ENCODE results near the gene GREB1.

GREB1 gene

DNA sequence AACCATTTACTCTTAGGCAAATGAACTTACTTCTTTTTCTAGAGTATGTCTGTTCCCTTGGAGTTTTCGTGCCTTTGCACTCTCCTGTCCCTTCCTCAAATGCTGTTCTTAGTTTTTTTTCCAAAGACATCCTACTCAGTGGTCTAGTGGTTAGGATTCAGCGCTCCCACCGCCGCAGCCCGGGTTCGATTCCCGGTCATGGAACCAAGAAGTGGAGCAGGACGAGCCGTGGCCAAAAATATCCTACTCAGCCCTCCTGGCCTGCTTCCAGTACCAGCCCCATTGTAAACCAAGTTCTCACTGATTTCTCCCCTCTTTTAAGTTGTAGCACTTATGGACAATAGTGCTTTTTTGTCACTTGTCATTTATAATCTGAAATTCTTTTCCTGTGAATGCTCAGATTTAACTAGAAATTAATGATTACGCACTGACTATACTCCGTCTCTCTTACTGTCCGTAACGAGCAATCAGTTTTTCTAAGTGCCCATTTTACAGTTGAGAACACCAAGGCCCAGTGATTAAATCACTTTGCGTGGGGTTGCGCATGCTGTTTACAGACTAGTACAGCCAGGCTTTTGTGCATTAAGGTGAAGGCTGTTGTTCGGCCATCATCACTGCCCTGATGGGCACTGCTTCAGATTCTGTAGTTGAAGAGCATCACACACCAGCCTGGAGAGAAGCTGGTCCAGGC lies 17.9 kb downstream of the GREB1 start:
- DNase-seq (ENCODE audit: insufficient read length, low spot score) (no peak), FAIRE-seq (no peak)
- TF ChIP-seq POLR2A (IDR thresholded peaks at IDR 0.05; ENCODE audit: low read depth, low read length): no peak

DNA sequence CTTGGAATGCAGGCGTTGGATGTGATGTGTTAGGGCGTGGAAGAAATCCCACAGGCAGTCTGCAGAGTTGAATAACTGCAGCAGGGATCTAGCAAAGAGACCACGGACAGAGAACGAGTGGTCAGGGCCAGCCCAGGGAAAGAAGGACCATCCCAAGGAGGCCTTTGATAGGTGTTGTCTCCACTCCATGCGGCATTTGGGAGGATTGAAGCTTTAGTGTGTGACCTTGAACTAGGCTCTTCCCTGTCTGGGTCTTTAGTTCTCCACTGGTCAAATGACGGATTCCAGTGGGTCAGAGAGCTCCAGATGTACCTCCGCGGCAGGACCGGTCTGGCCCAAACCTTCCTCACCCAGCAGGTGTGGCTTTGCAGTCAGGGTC lies 18.4 kb downstream of the GREB1 start:
- no peak for TF ChIP-seq POLR2A (IDR thresholded peaks at IDR 0.05; ENCODE audit: low read depth, low read length)
- no peak for DNase-seq (ENCODE audit: insufficient read length, low spot score)
- no peak for FAIRE-seq

DNA sequence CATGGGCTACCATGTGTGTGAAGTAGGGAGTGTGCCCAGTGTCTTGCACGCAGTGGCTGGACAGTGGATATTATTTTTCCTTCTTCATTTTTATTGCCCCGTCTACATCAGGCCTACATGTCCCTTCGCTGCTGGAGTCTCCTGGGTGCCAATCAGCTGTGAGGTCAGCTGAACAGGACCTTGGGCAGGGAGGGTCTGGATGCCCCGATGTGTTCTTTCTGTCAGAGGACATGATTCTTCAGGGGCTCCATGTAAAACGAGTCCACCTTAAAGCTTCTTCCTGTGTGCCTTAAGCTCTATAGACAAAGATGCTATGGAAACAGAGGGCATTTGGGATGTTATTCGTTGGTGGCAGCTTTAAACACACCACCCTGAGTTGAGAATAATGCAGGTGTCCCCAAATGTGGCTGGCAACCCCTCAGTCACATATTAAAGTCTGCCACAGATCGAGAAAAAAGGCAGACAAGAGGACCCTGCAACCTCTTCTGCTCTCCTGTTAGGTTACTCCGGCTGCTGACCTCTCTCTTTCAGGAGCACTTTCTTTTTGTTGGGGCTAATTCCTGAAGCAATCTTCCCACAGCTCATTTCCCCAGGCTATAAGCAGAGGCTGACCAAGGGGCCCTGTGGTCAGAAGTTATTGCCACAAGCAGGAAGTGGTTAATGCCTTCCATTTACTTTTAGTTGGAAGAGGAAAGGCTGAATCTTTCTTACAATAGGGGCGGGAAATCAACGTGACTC lies 20.0 kb downstream of the GREB1 start:
- no peak for TF ChIP-seq POLR2A (IDR thresholded peaks at IDR 0.05; ENCODE audit: low read depth, low read length)

DNA sequence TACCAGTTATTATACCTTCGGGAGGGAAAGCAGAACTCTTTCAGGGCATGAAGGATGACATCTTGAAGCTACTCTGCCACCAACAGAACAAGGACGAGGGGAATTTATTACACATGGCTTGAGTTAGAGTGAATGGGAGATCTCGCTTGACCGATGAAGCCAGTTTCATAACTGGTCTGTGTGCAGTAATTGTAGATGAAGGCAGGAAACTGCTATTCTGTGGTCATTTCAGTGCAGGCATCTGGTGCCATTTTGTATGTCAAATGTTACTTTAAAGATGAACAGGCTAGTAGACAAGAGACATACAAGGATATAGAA lies 20.5 kb downstream of the GREB1 start:
- FAIRE-seq (no peak), DNase-seq (ENCODE audit: insufficient read length, low spot score) (no peak)
- TF ChIP-seq POLR2A (IDR thresholded peaks at IDR 0.05; ENCODE audit: low read depth, low read length): no peak

More for the DNA sequence above, 20.0 kb downstream of the GREB1 start:
- DNase-seq (ENCODE audit: insufficient read length, low spot score) (peak; percentile 40), FAIRE-seq (peak; percentile 20)

DNA sequence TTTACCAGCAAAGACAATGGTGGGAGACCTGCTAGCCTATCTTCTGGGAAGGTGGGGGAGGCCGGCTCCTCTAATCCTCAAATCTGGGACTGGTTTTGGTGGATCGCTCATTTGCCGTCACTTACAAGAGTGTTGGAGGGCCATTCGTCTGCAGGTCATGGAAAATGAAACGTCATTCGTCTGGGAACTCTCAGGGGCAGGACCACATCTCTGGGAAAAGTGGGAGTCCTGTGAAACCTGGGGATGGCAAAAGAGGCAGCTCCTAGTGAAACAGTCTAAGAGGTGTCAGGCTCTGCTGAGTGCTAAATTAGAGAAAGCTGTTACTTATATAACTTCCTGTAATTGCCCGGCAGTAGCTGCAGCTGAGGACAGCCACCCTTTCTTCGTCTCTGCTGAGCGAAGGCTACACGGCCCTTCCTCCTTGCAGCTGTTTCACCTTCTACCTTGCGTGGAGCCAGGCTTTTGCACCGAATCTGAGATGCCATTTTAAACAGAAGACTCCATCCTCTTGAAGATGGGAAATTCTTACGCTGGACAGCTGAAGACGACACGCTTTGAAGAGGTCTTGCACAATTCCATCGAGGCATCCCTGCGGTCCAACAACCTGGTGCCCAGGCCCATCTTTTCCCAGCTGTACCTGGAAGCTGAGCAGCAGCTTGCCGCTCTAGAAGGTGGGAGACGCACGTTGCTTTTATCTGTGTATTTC lies 22.4 kb downstream of the GREB1 start:
- FAIRE-seq (no peak), DNase-seq (ENCODE audit: insufficient read length, low spot score) (no peak)

DNA sequence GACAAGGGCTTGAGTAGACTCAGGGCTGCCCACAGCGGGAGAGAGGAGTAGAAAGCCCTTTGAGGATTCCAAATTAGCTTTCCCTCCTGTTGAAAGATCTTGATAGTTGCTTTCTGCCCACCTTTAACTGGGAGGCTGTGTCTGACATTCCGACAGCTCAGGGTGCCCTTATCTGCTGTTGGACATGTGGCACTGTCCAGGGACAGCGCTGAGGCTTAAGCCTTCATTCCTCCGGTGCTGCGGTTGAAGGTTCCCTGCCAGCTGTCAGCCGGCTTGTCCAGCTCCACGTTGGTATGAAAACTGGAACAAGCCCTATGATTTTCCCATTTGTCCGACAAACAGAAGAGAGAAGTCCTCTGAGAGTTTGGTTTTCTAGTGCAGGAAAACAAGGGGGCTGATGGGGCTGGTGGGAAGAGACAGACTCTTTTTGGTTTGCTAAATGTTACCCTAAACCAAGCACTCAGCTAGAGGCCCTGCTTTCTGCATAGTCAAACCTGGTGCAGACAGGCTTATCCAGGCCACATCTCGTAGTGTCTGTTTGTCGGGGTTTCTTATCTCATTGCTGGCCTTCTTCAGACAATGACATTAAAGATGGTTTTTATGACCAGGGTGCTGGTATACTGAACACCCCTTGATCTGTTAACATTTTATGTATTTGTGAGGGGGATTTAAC lies 24.5 kb downstream of the GREB1 start:
- DNase-seq (ENCODE audit: insufficient read length, low spot score) (no peak), FAIRE-seq (no peak)
- TF ChIP-seq POLR2A (IDR thresholded peaks at IDR 0.05; ENCODE audit: low read depth, low read length): no peak

More for the DNA sequence above, 22.4 kb downstream of the GREB1 start:
- no peak for TF ChIP-seq POLR2A (IDR thresholded peaks at IDR 0.05; ENCODE audit: low read depth, low read length)

DNA sequence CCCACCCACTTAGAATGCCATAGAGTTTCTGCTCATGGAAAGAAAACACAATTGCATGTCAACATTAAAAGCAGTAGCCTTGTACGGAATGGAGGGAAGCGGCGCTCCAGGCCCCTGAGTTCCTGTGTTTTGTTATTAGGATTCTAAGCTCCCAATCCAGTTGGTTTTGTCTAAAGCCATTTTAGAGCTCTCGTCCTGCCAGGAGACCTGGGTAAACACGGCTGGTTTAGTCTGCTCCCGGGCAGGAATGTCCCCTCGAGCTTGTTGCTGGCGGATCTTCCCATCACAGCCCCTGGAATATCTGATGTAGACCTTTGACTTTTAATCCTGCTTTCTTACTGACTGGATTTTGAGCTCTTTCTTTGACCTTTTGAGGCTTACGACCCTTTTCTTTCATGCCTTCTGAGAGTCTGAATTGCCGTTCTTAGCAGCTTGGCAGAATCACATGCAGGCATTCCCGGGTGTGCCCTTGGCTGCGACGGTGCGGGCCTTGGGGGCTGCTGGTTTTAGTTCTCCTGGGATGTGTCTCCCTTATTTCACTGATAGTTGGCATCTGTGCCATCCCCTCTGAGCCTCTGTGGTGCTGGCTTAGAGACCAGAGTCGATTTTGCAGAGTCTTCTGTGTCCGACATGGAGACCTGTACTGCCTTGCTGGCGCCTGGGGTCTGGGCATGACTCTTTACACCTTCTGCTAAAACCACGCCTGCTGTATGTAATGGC lies 25.4 kb downstream of the GREB1 start:
- DNase-seq (ENCODE audit: insufficient read length, low spot score) (no peak), FAIRE-seq (no peak)
- TF ChIP-seq POLR2A (IDR thresholded peaks at IDR 0.05; ENCODE audit: low read depth, low read length): no peak

DNA sequence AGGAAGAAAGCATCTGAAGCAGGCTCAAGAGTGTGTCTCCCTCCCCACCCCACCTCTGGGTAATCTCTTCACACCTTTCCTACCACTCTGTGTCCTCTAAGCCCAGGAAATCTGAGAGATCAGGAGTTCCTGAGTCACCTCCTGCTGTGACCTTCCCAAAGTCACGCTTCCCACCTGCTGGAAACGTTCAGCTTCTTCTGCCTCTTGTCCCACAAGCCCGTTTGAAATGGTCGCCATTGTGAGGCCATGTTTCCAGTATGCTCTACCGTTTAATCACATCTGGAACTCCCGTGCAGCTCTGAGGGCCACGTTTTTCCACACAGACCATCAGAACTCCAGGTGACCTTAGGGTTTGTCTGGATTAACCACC lies 25.9 kb downstream of the GREB1 start:
- no peak for TF ChIP-seq POLR2A (IDR thresholded peaks at IDR 0.05; ENCODE audit: low read depth, low read length)
- no peak for DNase-seq (ENCODE audit: insufficient read length, low spot score)
- FAIRE-seq: no peak

DNA sequence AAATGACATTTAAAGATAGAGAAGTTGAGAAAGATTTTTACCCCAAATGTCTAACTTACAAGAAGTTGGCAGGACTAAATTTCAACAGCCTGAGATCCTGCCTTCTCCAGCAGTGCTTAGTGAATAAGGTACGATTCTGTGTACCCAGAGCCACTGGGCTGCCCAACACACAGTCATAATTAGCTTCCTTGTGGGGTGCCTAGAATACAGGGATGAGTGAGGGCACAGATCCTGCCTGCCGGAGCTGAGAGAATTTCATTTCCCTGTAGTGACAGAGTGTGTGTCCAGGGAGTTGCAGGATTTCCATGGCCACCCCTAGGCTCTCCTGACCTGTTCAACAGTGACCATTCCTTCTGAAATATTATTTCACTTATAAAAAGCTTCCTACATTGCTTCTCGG lies 27.0 kb downstream of the GREB1 start:
- no peak for TF ChIP-seq POLR2A (IDR thresholded peaks at IDR 0.05; ENCODE audit: low read depth, low read length)
- FAIRE-seq (no peak), DNase-seq (ENCODE audit: insufficient read length, low spot score) (no peak)

DNA sequence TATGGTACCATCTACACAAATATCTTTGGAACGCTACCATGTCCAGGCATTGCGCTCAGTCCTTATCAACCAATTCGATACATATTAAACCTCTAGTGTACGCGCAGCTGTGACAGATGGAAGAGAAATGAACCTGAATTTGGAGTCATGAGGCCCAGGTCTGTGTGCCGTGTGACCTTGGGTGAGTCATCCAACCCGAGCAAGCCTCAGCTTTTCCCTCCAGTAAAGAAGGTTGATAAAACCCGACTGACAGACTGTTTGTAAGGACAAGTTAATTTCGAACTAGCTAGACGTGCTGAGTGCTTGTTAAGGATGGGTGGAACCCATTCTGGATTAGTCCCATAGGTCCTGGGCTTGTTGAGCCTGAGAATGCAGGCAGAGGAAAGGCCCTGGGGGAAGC lies 28.2 kb downstream of the GREB1 start:
- DNase-seq (ENCODE audit: insufficient read length, low spot score) (no peak), FAIRE-seq (no peak)
- no peak for TF ChIP-seq POLR2A (IDR thresholded peaks at IDR 0.05; ENCODE audit: low read depth, low read length)

DNA sequence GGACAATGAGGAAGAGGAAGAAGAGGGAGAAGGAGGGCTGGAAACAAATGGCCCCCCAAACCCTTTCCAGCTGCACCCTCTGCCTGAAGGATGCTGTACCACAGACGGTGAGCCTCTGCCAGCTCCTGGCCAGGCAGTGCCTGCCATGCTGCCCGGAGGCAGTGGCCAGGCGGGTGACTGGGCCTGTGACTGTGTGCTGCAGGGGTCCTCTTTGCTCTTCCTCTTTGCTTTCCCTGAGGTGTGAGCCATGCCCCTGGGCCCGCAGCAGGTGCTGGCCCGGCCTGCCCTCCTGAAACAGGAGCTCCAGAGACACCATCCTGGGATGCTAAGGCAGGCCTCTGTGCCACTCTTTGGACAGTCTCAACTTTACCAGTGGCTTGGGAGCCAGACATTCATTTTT lies 28.6 kb downstream of the GREB1 start:
- no peak for FAIRE-seq
- no peak for DNase-seq (ENCODE audit: insufficient read length, low spot score)
- TF ChIP-seq POLR2A (IDR thresholded peaks at IDR 0.05; ENCODE audit: low read depth, low read length): no peak

DNA sequence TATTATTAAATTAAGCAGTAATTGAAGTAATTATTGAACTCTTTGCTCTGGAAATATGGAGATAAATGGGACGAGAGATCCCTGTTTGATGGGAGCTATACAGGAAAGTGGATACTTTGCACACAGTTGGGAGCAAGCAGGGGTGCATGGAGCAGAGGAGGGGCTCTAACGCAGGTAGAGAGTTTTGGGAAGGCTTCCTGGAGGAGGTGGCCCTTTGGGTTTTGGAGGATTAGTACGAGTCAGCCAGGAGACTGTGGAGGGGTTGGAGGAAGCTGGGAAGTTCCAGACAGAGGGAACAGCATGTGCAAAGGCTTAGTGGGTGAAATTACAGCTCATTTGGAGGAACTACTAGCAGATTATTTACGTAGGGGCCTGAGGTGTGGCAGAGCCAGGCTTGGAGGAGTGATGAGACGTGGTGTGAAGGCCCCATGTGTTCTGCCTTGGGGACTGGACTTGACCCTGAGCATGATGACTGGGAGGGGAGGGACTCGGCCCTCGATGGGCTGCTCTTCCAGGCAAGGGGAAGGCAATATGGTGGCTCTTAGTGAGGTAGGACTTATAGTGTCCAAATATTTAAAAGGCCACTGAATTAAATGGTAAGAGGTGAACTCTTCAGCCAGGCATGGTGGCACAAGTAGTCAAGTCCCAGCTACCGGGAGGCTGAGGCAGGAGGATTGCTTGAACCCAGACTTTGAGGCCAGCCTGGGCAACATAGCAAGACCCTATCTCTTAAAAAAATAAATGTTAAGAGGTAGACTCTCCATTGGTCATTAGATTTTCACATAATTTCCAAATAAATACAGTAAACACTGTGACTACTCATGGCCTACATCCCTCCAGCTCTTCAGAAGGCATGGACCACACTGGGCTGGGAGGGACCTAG lies 30.2 kb downstream of the GREB1 start:
- no peak for TF ChIP-seq POLR2A (IDR thresholded peaks at IDR 0.05; ENCODE audit: low read depth, low read length)
- no peak for DNase-seq (ENCODE audit: insufficient read length, low spot score)
- FAIRE-seq: no peak
